LNCAP (cell line): Measurements from ENCODE around the gene AP5B1.

Experiments
- TF ChIP-seq, protein P1 (sequence below): fragments of 450-650 bp; IDR thresholded peaks from 2 replicates; pipeline ENCODE4 v1.5.1; 2017; ENCODE audit warnings: mild to moderate bottlenecking

Gene AP5B1

DNA sequence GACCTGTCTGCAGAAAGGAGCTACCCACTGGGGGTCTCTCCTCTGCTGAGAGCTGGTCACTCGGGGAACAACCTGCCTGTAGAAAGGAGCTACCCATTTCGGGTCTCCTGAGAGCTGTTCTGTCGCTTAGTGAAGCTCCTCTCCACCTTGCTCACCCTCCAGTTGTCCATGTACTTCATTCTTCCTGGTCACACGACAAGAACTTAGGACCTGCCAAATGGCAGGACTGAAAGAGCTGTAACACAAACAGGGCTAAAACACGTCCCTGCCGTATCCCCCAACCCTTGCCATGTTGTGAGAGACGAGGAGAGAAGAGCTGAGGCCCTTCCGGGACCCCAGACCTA, 36.1 kb downstream of the AP5B1 start:
- TF ChIP-seq, protein P1, sequence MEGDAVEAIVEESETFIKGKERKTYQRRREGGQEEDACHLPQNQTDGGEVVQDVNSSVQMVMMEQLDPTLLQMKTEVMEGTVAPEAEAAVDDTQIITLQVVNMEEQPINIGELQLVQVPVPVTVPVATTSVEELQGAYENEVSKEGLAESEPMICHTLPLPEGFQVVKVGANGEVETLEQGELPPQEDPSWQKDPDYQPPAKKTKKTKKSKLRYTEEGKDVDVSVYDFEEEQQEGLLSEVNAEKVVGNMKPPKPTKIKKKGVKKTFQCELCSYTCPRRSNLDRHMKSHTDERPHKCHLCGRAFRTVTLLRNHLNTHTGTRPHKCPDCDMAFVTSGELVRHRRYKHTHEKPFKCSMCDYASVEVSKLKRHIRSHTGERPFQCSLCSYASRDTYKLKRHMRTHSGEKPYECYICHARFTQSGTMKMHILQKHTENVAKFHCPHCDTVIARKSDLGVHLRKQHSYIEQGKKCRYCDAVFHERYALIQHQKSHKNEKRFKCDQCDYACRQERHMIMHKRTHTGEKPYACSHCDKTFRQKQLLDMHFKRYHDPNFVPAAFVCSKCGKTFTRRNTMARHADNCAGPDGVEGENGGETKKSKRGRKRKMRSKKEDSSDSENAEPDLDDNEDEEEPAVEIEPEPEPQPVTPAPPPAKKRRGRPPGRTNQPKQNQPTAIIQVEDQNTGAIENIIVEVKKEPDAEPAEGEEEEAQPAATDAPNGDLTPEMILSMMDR, result no peak

DNA sequence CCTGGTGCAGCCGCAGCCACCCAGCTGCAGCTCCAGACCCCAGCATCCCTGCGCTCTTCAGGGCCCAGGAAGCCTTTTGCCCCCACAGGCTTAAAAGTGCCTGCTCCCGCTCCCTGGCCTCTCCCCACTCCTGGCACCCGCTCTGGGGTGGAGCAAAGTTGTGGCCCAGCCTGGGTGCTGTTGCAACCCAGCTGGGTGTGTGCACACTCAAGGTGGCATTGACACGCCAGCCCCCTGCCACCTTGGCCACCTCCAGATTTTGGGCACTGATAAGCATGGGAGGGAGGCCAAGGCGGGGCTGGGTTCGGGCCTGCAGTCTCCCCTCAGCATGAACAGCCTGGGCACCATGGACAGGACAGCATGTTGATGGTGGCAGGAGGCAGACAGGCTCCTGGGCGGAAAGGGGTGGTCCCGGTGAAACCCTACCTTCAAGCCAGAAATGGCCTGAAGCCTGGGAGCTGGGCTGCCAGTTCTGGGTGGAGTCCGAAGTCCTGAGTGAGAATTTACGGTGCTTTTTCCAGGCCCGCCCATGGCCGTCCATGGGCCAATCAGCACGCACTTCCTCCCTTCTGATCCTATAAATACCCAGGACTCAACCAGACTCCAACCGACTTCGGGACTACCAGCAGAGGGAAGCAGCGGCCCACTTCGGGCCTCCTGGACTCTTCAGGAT, 36.6 kb downstream of the AP5B1 start:
- TF ChIP-seq, protein P1, result peak; percentile 41

DNA sequence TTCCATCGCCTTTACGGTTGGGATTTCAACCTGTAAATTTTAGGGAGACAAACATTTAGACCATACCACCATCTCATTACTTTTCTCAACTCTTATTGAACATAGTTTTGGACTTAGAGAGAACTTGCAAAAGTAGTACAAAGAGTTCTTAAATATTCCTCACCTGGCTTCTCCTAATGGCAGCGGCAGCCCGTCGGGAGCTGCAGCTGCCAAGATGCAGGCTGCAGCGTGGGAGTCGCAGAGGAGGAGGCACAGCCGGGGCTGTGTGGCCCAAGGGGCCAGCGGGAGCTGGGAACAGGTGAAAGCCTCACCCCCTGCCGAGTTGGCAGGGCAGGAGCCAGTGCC, 37.1 kb downstream of the AP5B1 start:
- TF ChIP-seq, protein P1, result no peak

DNA sequence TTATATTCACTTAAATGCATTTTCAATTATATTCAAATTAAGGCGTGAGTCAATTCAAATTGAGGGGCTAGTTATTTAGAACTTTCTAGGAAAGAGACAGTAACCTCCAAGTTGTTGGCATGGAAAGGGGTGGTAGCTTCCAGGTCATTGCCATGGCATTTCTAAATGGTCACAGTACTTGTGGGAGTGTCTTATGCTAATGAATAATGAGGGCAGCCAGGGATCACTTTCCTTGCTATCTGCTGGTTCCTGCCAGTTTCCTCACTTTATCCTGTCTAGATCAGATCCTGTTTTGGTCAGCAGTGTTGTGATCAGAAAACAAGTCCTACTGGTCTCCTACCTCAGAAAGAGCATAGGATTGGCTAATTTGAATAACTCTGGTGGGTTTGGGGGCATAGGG, 38.4 kb downstream of the AP5B1 start:
- TF ChIP-seq, protein P1, result no peak

DNA sequence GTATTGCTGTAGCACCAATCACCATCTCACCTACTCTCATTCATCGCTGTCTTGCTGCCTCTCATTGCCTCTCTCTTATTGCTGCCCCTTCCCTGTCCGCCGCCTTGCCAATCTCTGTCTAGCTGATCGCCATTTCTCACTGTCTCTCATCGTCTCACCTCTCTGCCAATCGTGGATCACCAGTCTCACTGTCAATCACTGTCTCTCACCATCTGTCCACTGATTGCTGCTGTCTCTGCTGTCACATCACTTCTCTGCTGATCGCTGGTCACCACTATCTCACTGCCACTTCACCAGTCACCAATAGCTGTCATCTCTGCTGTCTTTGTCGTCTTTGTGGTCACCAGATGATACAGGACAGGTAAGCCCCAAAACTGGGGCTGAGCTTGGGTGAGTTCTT, 39.6 kb downstream of the AP5B1 start:
- TF ChIP-seq, protein P1, result no peak

DNA sequence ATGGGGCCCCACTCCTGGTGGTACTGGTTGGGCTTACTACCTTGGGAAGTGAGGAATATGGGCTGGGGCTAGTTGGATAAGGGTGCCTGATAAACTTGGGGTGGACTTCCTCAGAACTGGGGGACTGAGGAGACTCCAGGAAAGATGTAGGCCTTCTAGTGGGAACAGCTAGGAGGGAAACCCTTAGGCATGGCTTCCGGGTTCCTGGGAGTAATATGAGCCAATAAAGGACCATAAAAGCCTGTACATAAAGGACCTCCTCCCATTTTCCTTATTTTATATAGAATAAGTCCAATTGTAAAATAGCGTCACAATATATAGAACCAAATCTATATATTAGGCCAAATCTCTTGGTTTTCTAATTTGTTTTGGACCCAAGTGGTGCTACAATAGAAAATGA, 41.8 kb downstream of the AP5B1 start:
- TF ChIP-seq, protein P1, result no peak

DNA sequence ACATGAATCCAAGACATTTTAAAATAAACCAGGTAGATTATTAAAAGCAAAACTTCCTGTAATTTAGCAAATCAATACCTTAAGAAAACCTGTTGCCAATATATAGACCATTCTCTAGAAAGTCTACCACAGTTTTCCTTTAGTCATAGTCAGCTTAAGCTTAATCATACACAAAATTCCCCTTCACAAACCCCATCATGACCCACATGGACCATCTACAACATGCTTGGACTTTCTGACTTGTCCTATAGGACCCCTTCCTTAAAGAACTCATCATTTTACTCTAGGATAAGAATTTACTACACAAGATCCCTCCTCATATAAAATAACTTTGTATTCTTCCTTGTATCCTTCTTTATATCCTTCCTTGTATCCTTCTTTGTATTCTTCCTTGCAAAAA, 44.0 kb downstream of the AP5B1 start:
- TF ChIP-seq, protein P1, result no peak

DNA sequence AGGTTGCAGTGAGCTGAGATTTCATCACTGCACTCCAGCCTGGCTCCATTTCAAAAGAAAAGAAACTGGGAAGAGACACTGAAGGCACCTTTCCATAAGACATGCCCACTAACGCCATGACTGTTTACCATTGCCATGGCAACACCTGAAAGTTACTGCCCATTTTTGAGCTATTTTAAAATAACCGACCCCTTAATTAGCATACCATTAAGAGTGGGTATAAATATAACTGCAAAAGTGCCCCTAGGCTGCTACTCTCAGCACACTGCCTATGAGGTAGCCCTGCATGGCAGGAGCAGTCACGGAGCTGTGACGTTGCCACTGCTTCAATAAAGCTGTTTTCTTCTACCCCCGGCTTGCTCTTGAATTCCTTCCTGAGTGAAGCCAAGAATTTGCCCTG, 50.3 kb downstream of the AP5B1 start:
- TF ChIP-seq, protein P1, result no peak
